Measurements from ENCODE around the gene OPRL1.
A peak's percentile ranks its signal among the peaks of the same experiment; 100 is the strongest.

OPRL1 gene

GRCh38 chr20:64042054-64042781, 37.7 kb upstream of the OPRL1 start:
- no peak for DNase-seq

- DNase-seq: no peak
Observed at GRCh38 chr20:64043768-64044167, 36.1 kb upstream of the OPRL1 start.

GRCh38 chr20:64044484-64045247, 35.2 kb upstream of the OPRL1 start:
- DNase-seq: no peak

- DNase-seq: no peak
Observed at GRCh38 chr20:64045346-64046011, 34.4 kb upstream of the OPRL1 start.

- DNase-seq: no peak
Observed at GRCh38 chr20:64047046-64047389, 32.9 kb upstream of the OPRL1 start.

- peak; percentile 48 for DNase-seq
Observed at GRCh38 chr20:64047968-64048401, 31.9 kb upstream of the OPRL1 start.

- no peak for DNase-seq
Observed at GRCh38 chr20:64048402-64049044, 31.4 kb upstream of the OPRL1 start.

GRCh38 chr20:64049060-64049877, 30.6 kb upstream of the OPRL1 start, which contains the start of gene SOX18:
Gene SOX18, minus strand, starts transcription at chr20:64049639. Its CDS starts 123 bp downstream, at chr20:64049516.
- no peak for DNase-seq

- no peak for DNase-seq
Observed at GRCh38 chr20:64049878-64050260, 30.0 kb upstream of the OPRL1 start.

GRCh38 chr20:64050261-64051032, 29.4 kb upstream of the OPRL1 start:
- no peak for DNase-seq

GRCh38 chr20:64051033-64051452, 28.8 kb upstream of the OPRL1 start:
- DNase-seq: no peak

- DNase-seq: no peak
Observed at GRCh38 chr20:64051561-64052325, 28.1 kb upstream of the OPRL1 start.

- no peak for DNase-seq
Observed at GRCh38 chr20:64052326-64052722, 27.6 kb upstream of the OPRL1 start.

- no peak for DNase-seq
Observed at GRCh38 chr20:64052987-64053840, 26.7 kb upstream of the OPRL1 start.

GRCh38 chr20:64053841-64054661, 25.8 kb upstream of the OPRL1 start:
- no peak for DNase-seq

GRCh38 chr20:64055396-64055892, 24.4 kb upstream of the OPRL1 start:
- no peak for DNase-seq

GRCh38 chr20:64055893-64056638, 23.8 kb upstream of the OPRL1 start:
- no peak for DNase-seq

- DNase-seq: no peak
Observed at GRCh38 chr20:64056639-64056888, 23.3 kb upstream of the OPRL1 start.

Data from retina (tissue), 1 donor.